Measurements from ENCODE around the gene FOXK2. TPM values are rescaled to one million over a fixed set of nuclear protein-coding genes. Genes with fewer than 3 reads are reported as not detected.

Gene FOXK2
- total RNA-seq, 1 experiment from 2014 or later: 107 TPM

DNA sequence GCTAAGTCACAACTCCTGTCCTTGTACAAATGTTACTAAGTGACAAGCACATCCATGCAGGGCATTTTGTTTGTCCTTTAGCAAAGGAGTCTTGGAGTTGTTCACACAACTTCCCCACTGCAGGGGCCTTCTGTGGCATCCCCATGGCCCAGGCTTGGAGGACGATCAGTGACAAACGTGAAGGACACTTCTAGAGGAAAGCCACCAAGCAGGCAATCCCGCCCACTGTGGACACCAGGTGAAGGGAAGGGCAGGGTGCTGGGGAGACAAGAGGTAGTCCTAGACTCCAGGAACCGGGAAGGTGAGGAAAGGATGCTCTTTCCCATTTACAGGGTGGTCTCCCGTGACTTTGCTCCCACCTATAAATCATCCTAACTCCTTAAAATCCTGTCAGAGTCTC lies 124.6 kb downstream of the FOXK2 start:
- Histone ChIP-seq H3K27ac (ENCODE audit: low read depth, low read length, poor library complexity, severe bottlenecking) (no peak overlapping the region), H3K36me3 (ENCODE audit: insufficient read depth, low read length, poor library complexity, severe bottlenecking) (peaks cover 36% of the 10 kb centered on the region), H3K27me3 (replicated peaks; ENCODE audit: insufficient read depth, low read depth, low read length, poor library complexity) (no peaks in the 10 kb centered on the region), H3K4me3 (ENCODE audit: low read depth, low read length, poor library complexity, severe bottlenecking) (no peak overlapping the region), H3K9me3 (ENCODE audit: low read depth, low read length, poor library complexity, severe bottlenecking) (no peaks in the 10 kb centered on the region), H3K4me1 (ENCODE audit: insufficient read depth, low read length, poor library complexity, severe bottlenecking) (peaks cover 5% of the 10 kb centered on the region)
- intact Hi-C loops (cut with micrococcal nuclease; ENCODE audit: unreplicated experiment): loop anchor here (10.0 kb wide), 1 partner anchor 121 kb away; no protein-coding TSS in a partner anchor
- no peak for DNase-seq (ENCODE audit: low spot score)
- ChIA-PET POLR2A (ENCODE audit: low non-redundant PET) (no interaction called here), CTCF (no interaction called here)
- TF ChIP-seq, protein P1, sequence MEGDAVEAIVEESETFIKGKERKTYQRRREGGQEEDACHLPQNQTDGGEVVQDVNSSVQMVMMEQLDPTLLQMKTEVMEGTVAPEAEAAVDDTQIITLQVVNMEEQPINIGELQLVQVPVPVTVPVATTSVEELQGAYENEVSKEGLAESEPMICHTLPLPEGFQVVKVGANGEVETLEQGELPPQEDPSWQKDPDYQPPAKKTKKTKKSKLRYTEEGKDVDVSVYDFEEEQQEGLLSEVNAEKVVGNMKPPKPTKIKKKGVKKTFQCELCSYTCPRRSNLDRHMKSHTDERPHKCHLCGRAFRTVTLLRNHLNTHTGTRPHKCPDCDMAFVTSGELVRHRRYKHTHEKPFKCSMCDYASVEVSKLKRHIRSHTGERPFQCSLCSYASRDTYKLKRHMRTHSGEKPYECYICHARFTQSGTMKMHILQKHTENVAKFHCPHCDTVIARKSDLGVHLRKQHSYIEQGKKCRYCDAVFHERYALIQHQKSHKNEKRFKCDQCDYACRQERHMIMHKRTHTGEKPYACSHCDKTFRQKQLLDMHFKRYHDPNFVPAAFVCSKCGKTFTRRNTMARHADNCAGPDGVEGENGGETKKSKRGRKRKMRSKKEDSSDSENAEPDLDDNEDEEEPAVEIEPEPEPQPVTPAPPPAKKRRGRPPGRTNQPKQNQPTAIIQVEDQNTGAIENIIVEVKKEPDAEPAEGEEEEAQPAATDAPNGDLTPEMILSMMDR (conservative IDR thresholded peaks at IDR 0.05; ENCODE audit: low read depth, low read length): no peak
- TF ChIP-seq EZH2 (IDR thresholded peaks at IDR 0.05; ENCODE audit: borderline replicate concordance, low read depth, low read length, poor library complexity, severe bottlenecking): no peak
- no TSS peak for BruUV-seq (replicated peaks)

GRCh38 chr17:82645516-82645915 lies 126.0 kb downstream of the FOXK2 start:
- peaks cover 36% of the 10 kb centered on the region for H3K36me3 ChIP-seq (ENCODE audit: insufficient read depth, low read length, poor library complexity, severe bottlenecking)
- intact Hi-C loops (cut with micrococcal nuclease; ENCODE audit: unreplicated experiment): loop anchor here (10.0 kb wide), 1 partner anchor 119 kb away; no protein-coding TSS in a partner anchor
- H3K4me1 ChIP-seq (ENCODE audit: insufficient read depth, low read length, poor library complexity, severe bottlenecking): peaks cover 5% of the 10 kb centered on the region
- ChIA-PET CTCF (no interaction called here), POLR2A (ENCODE audit: low non-redundant PET) (no interaction called here)
- H3K4me3 ChIP-seq (ENCODE audit: low read depth, low read length, poor library complexity, severe bottlenecking): no peak overlapping the region
- H3K9me3 ChIP-seq (ENCODE audit: low read depth, low read length, poor library complexity, severe bottlenecking): no peaks in the 10 kb centered on the region
- BruUV-seq (replicated peaks): no TSS peak
- H3K27me3 ChIP-seq (replicated peaks; ENCODE audit: insufficient read depth, low read depth, low read length, poor library complexity): no peaks in the 10 kb centered on the region
- no peak for DNase-seq (ENCODE audit: low spot score)
- no peak overlapping the region for H3K27ac ChIP-seq (ENCODE audit: low read depth, low read length, poor library complexity, severe bottlenecking)
- TF ChIP-seq, protein P1 (conservative IDR thresholded peaks at IDR 0.05; ENCODE audit: low read depth, low read length): no peak
- TF ChIP-seq EZH2 (IDR thresholded peaks at IDR 0.05; ENCODE audit: borderline replicate concordance, low read depth, low read length, poor library complexity, severe bottlenecking): no peak

GRCh38 chr17:82647593-82648164 lies 128.1 kb downstream of the FOXK2 start:
- ChIA-PET CTCF (no interaction called here), POLR2A (ENCODE audit: low non-redundant PET) (no interaction called here)
- Histone ChIP-seq H3K36me3 (ENCODE audit: insufficient read depth, low read length, poor library complexity, severe bottlenecking) (peaks cover 19% of the 10 kb centered on the region), H3K4me1 (ENCODE audit: insufficient read depth, low read length, poor library complexity, severe bottlenecking) (peaks cover 5% of the 10 kb centered on the region), H3K27ac (ENCODE audit: low read depth, low read length, poor library complexity, severe bottlenecking) (peak overlapping the region; percentile 98), H3K9me3 (ENCODE audit: low read depth, low read length, poor library complexity, severe bottlenecking) (no peaks in the 10 kb centered on the region), H3K4me3 (ENCODE audit: low read depth, low read length, poor library complexity, severe bottlenecking) (peak overlapping the region; percentile 100), H3K27me3 (replicated peaks; ENCODE audit: insufficient read depth, low read depth, low read length, poor library complexity) (no peaks in the 10 kb centered on the region)
- no TSS peak for BruUV-seq (replicated peaks)
- no peak for TF ChIP-seq EZH2 (IDR thresholded peaks at IDR 0.05; ENCODE audit: borderline replicate concordance, low read depth, low read length, poor library complexity, severe bottlenecking)
- TF ChIP-seq, protein P1 (conservative IDR thresholded peaks at IDR 0.05; ENCODE audit: low read depth, low read length): no peak
- intact Hi-C loops (cut with micrococcal nuclease; ENCODE audit: unreplicated experiment): loop anchor here (10.0 kb wide), 1 partner anchor 117 kb away; no protein-coding TSS in a partner anchor
- DNase-seq (ENCODE audit: low spot score): peak; percentile 39
